NOMO-1 treated with dmso at 0.1 percent for 144 hours (cell line): ENCODE measurements around the gene PDE4D.

Experiments used
- DNase-seq: peaks from one replicate; lab custom pipeline; 2025; ENCODE audit not compliant: unreplicated experiment; lab: John Stamatoyannopoulos, UW

The PDE4D gene

DNA sequence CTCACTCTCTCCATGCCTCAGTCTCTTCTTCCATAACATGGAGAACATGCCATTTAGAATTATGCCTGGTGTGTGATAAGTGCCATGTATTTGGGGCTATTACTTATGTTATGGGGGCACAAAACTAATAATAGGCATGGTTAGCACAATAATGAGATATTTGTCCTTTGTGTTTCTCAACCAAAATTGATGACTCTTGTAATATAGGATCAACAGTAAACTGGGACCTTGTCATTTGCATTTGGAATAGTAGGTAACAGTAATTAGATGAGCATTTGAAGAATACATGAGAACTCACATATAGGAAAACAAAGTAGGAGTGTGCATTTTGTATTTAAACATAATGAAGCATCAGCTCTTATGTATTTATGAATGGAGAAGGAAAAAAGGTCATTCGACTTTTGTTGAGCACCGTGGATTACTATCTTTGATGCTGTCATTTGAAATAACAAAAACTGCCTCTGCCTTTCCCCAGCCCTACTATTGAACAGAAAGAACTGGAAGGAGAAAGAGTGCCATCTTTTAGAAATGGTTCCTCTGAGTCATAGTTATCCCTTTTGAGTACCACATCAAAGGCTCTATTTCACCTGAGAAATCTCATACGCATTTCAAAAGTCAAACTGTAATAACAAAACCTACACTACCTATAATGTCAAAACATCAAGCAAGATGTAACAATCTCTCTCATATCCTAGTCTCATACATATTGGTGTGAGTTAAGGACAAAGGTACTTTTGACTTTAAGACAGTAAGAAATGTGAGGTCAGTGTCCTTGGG, 655.2 kb downstream of the PDE4D start:
- DNase-seq, result no peak

DNA sequence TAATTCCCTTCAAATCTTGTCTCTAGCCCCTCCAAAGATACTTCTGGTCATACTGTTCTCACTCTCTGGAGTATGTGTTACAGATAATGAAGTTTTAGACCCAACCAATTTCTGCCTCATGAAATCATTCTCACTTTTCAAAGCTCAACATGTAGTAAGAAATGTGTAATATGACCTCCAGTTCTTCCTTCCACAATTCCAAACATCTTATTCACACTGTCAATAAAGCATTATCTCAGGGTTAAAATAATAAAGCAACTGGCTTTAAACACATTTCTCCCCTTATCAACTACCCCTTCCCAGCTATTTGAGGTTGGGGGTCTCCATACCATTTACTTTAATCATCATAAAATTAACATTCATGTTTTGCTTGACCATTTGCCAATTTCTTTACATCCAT, 656.5 kb downstream of the PDE4D start:
- DNase-seq, result no peak

DNA sequence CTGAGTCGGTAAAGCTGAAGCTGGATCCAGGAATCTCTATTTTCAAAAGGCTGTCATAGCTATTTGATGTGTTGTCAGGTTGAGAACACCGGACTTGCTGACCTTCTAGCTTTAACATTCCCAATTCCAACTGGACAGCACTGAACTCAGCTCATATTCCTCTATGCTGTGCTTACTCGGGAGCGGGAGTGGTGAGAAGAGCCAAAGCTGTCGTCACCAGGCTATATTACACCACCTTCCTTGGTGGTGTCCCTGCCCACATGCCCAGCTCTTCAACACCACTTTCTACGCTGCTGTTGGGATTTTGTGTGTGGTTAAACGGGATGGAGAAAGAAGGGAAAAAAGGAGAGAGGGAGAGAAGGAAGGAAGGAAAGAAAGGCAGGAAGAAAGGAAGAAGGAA, 657.1 kb downstream of the PDE4D start:
- DNase-seq, result no peak

DNA sequence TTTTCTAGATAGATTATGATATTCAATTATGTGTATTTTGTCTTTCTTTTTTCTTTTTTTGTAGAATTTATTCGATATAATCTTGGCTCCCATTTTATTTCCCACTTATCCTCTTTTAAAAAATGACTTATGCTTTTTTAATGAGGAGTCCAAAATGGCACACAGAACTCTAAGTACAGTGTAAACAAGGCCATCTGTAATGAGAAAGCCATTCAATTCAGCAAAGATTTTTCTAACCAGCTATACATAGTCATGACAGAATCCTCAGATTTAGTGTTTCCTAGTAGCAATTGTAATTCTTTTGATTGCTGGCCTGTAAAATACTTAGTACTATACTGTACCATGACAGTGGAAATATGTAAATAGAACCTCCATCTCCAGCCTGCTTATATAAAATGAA, 659.3 kb downstream of the PDE4D start:
- DNase-seq, result no peak

DNA sequence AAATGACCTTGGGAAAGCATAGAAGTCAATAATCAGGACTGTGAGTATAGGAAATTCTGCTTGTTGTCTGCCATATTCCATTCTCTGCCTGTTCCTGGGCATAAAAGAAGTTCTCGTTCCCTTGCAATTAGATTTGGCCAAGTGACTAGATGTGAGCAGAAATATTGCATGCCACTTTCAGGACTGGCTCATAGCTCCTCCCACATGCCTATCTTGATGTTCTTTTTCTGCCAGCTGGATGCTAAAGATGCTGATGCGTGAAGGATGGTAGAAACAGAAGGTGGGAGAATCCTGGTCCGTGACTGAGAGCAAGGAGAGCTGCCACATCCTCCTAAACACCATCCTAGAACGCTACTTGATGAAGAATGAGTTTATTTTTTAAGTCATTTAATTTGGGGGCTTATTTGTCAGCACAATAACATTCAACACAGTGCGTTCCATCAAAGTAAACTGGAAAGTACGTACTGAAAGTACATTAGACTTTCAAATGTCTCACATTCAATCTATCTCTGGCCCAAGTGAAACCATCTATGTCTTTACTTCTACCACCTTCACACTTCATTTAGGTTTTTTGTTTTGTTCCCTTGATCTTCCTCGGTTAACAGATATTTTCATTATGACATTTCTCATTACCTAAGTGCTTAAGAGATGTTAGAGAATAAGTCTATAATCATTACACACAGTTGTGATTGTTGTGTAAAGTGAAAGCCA, 662.1 kb downstream of the PDE4D start:
- no peak for DNase-seq

DNA sequence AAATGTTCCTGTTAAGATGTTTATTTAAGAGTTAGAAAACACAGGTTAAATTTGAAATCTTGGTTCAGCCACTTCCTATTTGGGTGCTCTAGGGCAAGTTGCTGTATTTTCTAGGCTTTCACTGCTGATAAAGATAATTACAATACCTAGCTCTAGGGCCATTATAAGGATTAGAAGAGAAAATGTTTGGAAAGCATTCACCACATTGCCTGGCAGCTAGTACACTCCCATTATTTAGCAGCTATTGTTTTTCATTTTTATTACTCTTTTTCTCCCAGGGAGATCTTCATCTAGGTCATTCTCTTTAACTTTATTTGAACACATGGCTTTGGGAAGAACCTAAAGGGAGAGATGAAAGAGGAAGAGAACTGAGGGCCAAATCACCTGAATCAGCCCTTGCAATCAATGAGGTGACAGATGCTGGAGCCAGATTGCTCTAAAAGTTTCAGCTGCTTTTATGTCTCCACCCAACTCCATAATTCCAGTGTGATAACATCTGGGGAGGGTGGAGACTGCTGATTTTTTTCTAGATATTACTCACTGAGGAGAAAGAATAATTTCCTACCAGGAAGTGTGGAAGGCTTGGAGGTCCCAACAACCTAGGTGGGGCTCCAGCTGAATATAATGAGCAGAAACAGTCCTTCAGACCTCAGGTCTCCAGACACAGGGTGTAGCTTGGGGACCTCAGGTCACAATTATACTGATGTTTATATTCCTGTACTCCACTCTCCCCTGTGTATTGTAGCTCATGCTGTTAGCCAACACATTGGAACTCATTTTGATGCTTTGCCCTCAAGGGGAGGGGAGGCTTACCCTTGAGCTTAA, 670.6 kb downstream of the PDE4D start:
- DNase-seq, result no peak

DNA sequence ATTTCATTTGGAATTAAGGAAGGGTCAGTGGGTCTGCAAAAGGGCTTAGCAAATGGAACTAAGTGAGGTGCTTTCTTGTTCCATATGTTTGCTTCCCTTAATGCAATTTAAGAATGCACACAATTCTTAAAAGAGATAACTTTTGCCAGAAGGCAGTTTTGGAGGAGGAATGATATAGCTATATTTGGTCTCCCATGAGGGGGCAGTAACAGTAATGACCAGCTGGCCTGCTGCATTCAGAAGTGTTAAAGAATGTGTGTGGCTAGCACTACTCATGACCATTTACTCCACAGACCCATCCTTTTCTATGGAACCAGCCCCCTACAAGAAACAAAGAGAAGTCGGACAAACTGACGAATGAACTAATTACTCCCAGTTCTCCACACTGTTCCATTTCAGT, 671.8 kb downstream of the PDE4D start:
- DNase-seq, result no peak

DNA sequence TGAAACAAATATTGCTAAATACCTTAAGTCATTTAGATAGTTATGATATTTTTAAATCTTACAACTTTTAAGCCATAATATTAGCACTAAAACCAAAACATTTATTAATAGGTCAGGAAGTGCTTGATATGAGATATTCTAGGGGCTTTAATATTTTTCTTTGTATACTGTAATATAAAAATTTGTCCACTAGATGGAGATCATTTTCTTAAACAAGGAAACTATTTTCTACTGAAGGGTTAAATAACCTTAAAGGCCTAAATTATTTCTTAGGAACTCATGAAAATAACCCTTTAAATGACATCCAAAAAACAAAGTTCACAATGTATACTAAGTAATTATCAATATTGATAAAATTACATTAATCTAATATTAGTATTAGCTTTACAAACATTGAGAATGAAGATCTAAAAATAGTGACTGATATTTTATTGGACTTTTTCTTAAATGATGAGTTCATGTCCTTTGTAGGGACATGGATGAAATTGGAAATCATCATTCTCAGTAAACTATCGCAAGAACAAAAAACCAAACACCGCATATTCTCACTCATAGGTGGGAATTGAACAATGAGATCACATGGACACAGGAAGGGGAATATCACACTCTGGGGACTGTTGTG, 675.0 kb downstream of the PDE4D start:
- DNase-seq, result no peak

DNA sequence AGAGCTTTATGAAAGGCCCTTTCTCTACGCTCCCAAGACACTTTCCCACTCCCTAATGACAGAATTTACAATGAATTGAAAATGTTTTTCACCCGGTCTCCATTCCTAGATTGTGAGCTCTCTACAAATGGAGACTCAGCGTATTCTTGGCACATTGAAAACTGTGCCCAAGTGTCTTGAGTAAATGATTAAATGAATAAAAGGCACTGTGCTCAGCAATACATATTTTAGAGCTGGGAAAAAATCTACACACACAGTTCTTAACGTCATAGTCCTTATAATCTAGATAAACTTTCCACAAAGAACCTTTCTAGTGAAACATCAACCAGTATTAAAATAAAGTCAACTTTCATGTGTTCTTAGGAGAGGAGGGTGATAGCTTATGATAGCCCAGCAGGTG, 676.7 kb downstream of the PDE4D start:
- no peak for DNase-seq

DNA sequence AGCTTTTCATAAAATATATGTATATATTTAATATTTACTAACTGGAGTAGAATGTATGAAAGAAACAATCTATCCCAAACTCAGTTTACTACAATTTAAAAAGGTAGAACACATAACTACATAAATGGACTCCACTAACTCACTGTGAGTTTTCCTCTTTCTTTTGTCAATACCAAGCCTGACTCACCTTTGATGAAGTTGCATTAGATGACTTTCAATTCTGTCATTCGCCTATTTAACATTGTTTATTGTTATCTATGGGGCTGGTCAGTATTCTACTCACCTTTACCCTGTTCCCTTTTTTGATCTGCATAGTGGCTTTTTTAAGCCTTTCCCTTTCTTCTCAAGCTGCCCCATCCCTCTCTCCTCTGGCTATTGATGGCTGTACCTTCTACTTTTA, 680.9 kb downstream of the PDE4D start:
- DNase-seq, result no peak

DNA sequence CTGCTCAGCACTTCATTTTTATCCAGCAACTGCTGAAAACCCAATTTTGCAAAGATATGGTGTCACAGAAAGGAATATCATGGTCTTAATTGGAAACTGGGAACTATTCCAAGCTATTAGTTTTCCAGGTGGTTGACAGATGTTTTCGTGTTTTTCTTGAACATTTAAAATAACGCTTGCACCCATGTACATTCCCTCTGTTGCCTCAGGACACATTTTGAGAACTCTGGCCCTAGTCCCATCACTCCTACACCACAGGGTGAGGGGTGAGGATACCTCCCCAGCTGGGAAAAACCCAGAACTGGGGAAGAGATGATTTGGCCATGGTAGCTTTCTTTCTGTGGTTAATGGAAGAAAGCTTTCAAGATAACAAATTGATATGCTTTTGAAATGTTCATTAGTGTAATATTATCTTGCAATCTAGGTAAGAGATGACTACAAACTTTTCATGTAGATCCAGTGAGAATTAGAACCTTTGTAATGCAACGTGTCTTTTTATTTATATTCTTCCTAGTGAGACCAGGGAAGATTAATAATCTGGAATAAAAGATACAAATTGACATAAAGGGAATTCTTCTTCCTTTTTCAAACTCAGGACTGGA, 683.7 kb downstream of the PDE4D start:
- DNase-seq, result no peak

DNA sequence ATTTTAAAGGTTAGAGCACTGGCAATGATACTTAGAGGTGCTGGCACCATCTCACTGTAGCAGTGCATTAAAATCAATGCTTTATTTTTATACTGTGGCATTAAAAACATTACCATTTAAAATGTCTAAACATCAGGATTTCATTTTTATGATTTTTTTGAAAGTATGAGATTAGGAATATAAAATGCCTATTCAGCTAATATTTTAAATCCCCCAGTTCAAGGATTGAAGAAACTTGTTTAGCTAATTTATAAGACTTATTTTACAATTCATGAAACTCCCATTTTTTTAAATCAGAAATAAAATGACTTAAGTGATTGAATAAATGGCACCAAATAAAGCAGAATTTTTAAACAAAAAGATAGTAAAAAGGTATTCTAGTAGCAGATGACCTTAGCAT, 685.1 kb downstream of the PDE4D start:
- no peak for DNase-seq

DNA sequence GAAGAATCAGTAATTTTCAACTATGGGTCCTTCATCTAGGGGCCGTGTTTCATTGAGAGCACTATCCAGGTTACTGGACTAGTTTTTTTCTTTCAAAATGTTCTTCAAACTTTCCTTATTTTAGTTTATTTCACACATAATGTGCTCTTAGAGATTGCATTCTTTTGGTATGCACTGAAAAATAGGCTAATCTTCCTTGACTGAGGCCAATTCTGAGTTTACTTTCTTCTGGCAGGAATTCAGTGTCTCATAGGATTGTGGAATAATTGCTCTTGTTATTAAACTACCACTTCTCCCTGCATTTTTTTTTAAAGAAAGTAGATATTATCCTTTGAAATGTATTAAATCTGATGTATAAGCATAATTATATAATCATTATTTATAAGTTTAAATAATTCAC, 686.1 kb downstream of the PDE4D start:
- no peak for DNase-seq

DNA sequence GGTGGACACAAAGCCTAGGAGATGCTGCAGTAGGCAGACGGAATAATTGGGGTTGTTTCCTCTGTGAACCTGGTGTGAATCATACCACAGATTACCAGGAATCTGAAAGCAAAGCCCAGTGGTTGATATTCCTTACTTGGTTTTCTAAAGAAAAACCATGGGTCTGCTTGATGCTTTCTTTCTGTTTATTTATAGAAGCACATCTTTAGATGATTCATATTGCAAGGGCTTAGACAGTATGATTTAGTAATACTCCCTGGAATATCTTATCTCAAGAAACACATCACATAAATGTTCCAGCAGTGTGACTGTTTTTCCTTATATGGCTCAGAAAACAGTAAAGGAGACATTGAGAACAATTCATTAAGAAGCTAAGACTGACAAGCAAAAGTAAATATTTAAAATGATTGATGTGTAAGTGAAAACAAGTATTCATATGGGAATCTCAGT, 687.4 kb downstream of the PDE4D start:
- DNase-seq, result no peak

DNA sequence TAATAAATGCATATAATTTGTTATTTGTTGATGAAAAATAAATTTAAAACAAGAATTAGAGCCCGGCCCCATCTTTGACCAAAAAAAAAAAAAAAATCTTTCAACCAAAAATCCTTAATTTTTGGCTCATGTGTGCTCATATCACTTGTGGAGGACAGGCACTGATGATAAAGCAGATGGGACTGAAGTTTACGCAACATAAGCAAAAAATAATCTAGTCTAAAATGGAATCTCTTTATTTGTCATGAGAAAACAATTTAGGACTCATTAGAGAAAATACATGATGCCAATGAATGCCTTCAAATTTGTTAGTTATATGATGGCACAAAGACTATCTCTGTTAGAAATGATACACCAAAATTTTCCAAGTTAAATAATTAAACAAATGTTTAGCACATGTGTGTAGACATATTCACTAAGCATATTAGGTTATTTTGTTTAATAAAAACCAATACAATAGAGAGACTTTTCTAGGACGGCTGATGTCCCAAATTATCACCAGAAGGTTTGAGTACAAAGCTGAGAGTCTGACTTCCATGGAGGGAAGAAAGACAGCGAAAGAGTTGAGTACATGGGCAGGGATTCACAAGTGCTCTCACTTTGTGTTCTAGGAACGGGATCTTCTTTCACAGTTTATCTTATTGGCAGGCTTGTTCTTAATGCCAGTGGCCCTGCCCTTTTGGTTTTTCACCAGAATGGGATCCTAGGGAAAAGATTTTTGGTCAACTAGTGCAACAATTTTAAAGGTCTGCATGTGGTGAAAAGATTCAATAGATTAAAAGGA, 689.2 kb downstream of the PDE4D start:
- DNase-seq, result no peak

DNA sequence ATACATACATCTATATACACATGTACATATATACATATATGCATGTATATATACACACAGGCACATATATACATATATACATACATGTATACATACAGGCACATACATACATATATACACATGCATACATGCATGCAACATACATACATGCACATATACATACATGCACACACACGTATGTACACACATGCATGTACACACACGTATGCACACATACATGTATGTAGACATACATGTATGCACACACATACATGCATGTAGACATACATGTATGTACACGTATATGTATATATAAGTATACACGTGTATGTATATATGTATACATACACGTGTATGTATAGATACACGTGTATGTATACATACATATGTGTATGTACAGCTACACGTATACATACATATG, 693.7 kb downstream of the PDE4D start:
- no peak for DNase-seq

DNA sequence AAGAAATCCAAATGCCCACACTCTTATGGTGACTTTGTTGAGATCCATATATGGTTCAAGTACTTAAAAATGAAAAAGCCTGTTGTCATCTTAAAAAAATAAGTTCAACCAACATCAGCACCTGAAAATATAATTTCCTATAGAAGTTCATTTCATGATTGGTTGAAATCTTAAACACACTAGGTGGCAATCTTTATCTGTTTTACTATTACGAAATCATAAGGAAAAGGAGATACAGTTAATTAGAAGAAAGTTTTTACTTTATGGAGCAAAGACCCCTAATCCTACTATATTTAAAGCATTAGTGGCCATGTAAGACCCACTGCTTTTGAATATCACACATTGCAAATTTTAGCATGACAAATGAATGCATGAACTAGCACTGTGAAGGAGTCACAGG, 694.7 kb downstream of the PDE4D start:
- no peak for DNase-seq

DNA sequence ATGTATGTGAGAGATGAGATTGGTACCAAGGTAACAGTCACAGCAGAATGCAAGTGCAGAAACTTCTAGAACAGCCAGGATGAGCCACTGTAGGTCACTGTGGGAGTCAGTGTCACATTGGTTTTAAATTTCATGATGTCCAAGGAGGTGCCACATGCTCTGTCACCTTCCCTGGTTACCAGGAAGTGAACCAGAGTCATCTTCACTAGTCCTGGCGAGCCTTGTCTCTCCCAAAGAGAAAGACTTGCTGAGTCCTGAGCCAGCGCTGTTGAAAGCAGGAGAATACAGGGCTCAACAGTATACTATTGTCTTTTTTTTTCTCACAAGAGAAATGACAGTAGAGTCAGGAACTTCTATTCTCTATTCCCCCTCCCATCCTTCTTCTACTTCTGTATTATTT, 695.2 kb downstream of the PDE4D start:
- DNase-seq, result no peak

DNA sequence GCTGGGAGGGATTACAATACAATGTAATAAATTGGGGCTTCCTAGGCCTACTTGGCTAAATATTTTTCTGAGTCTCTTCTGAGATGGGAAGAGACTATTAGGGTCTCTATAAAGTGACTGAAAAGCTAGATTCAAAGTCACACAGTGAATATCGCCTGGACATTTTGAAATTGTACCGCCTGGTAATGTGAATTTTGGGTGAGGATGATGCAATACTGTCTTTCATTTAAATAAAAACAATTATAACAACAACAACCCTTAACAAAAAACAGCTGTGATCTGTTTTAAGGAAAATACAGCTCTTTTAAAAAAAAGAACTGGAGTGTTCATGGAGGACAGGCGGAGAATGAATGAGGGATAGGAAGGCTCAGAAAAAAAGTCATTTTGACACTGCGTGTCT, 695.6 kb downstream of the PDE4D start:
- DNase-seq, result no peak

DNA sequence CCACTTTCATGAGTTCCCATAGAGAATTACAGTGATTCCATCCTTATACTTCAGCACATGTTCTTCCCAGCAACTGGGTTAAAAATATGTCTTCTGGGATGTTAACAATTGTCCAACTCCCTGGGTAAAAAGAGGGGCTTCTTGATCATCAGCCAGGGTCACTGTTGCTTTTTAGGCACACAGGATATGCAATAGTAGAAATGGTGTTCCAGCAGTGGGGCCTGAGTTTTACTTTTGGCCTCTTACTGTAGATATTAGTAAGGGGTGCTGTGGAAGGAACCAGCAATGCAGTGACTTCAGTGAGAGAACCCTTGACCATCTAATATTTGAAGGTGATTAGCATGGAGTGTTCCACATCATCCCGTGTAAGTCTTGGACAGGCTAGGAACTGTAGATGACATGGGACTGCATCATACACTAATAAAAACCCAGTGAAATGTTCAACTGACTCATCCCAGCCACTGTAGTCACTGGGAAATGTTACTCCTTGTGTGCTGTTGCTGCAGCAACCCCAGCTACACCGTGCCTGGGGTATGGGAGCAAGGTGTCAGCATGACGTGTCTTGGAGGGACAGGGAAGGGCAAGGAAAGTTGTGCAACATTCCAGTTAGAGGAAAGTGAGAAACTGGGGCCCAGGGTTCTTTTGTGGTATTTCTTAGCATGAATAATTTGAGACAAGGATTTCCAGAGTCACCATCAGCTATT, 699.8 kb downstream of the PDE4D start:
- DNase-seq, result no peak
